NCI-H526 treated with DMSO at 0.1 percent for 48 hours (cell line): ENCODE data around the gene DYNC2I2.
"Not testable (repeated sequence)": the region's sequence is repeated elsewhere in the genome, so short reads cannot be mapped to it uniquely, and the experiment has no call there.

Source experiments
- DNase-seq: peaks from one replicate; lab custom pipeline; 2025; lab: John Stamatoyannopoulos, UW

DYNC2I2 gene

DNA sequence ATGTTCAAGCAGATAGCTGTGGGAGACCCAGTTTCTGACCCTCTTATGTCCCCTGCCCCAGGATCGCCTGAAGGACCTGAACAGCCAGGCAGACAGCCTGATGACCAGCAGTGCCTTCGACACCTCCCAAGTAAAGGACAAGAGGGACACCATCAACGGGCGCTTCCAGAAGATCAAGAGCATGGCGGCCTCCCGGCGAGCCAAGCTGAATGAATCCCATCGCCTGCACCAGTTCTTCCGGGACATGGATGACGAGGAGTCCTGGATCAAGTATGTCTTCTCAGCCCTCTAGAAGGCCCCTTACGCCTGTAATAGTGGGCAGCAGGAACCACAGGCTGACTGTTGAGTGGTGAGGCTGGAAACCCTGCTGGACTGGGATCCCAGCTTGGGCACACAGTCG lies 41.1 kb downstream of the DYNC2I2 start:
- DNase-seq: no peak

DNA sequence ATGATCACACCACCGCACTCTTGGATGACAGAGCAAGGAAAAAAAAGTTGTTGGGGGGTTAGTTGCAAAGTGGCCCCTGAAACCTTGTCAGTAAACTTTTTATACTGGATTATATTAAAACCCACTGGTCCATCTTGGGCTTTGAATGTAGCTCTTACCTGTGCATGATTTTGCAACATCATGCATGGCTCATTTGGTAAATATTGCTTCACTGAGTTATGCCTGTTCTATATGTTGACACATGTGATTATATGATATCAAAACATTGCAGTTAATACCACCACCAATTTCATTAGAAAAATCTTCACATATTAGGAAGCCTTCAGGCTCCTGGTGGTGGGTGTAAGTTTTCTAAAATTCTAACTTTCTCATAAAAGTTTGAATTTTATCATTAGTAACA lies 41.9 kb downstream of the DYNC2I2 start:
- no peak for DNase-seq

GRCh38 chr9:128611600-128612394 lies 44.9 kb downstream of the DYNC2I2 start:
- DNase-seq: no peak

DNA sequence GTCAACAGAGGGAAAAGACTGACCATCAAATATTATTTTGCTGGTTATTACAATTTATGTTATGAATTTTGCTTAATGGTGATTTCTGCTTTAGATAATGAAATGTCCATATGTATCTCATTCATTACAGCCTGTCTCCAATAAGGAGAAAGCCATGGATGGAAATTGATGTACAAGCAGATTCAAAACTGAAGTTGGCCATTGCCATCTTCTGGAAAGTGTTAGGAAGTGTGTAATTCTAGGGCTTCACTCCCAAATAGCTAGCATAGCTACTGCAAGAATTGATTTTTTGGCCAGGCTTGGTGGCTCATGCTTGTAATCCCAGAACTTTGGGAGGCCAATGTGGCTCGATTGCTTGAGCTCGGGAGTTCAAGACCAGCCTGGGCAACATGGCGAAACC lies 45.8 kb downstream of the DYNC2I2 start:
- no peak for DNase-seq

DNA sequence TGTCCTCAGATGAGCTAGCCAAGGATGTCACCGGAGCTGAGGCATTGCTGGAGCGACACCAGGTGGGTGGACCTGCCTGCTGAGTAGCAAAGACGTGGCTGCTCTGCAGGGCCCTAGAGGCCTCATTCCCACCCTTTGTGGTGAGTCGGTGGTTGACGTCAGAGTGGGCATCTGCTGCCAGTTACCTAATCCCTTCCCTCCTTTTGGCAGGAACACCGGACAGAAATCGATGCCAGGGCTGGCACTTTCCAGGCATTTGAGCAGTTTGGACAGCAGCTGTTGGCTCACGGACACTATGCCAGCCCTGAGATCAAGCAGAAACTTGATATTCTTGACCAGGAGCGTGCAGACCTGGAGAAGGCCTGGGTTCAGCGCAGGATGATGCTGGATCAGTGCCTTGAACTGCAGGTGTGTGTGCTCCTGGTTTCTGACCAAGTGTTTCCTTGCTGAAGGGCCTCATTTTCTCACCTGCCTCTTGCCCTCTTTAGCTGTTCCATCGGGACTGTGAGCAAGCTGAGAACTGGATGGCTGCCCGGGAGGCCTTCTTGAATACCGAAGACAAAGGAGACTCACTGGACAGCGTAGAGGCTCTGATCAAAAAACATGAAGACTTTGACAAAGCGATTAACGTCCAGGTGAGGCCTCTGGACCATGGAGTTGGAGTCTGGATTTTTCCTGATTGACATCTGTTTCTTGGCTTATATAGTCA lies 48.9 kb downstream of the DYNC2I2 start:
- no peak for DNase-seq

- DNase-seq: no peak
These were observed 53.0 kb downstream of the DYNC2I2 start for GRCh38 chr9:128603697-128604096.

GRCh38 chr9:128600099-128600498 lies 56.5 kb downstream of the DYNC2I2 start:
- no peak for DNase-seq

GRCh38 chr9:128595471-128595870 lies 61.2 kb downstream of the DYNC2I2 start:
- DNase-seq: no peak

GRCh38 chr9:128593856-128594255 lies 62.8 kb downstream of the DYNC2I2 start:
- DNase-seq: no peak

GRCh38 chr9:128593039-128593438 lies 63.6 kb downstream of the DYNC2I2 start:
- no peak for DNase-seq

- no peak for DNase-seq
These were observed 67.9 kb downstream of the DYNC2I2 start for GRCh38 chr9:128588581-128589233.

DNA sequence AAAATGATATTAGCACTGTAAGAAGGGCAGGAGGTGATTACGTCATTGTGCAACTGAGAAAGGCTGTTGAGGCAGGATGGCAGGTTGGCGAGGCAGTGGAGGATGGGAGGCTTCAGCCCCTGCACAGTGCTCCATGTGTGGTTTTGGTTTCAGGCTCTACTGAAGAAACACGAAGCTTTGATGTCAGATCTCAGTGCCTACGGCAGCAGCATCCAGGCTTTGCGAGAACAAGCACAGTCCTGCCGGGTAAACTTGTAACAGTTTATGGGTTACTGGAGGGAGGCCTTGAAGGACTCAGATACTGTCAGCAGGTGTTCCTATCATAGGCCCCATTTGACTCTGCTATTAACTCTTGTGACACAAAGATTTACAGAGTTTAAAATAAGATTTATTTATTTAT lies 69.2 kb downstream of the DYNC2I2 start:
- DNase-seq: no peak

DNA sequence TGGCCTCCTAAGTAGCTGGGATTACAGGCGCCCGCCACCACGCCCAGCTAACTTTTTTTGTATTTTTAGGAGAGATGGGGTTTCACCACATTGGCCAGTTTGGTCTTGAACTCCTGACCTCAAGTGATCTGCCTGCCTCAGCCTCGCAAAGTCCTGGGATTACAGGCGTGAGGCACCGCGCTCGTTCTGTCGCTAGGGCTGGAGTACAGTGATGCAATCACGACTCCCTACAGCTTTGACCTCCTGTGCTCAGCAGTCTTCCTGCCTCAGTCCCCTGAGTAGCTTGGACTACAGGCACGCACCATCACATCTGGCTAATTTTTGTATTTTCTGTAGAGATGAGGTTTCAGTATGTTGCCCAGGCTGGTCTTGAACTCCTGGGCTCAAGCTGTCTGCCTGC lies 69.7 kb downstream of the DYNC2I2 start:
- not testable (repeated sequence) for DNase-seq

DNA sequence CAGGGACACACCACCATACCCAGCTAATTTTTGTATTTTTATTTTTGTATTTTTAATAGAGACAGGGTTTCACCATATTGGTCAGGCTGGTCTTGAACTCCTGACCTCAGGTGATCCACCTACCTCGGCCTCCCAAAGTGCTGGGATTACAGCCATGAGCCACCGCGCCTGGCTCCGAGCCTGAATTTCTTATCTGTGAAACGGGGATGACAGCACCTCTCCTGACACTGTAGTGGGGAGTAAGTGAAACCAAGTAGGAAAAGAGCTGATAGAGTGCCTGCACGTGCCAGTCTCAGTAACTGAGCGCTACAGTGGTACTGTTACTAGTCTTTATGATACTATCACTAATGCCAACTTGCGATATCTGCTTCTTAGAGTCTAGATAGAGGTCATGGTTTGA lies 71.5 kb downstream of the DYNC2I2 start:
- DNase-seq: not testable (repeated sequence)
